ENCODE data around the gene ITGB2. TPM values are rescaled to one million over a fixed set of nuclear protein-coding genes. Genes with fewer than 3 reads are reported as not detected.

ITGB2 gene
- total RNA-seq, 1 experiment from 2014 or later = 1.5 TPM

GRCh38 chr21:44955798-44956175 is 35.1 kb upstream of the ITGB2 start:
- intact Hi-C loops (cut with micrococcal nuclease) = no loop called here
- no peak for DNase-seq (ENCODE audit: low read depth, low spot score)
- ChIA-PET CTCF (interaction anchor here (1.1 kb wide), 1 partner anchor 173 kb away, joined by 3 read pairs; no protein-coding TSS in a partner anchor), RAD21 (ENCODE audit: low non-redundant PET in 1 of 2, low total read pairs in 2 of 2, uncharacterized antibody in 2 of 2, unreplicated experiment in 2 of 2) (no interaction called here), POLR2A (no interaction called here)
- no peaks in the 10 kb centered on the region for H4K20me1 ChIP-seq (ENCODE audit: insufficient read depth)
- H3K4me3 ChIP-seq (replicated peaks in 1 of 2; ENCODE audit: low read depth in 1 of 2, low read length in 2 of 2) = no peak overlapping the region
- H3K27ac ChIP-seq (ENCODE audit: low read depth, low read length) = no peak overlapping the region
- no peak overlapping the region for H3K4me2 ChIP-seq (ENCODE audit: low read length)
- no peaks in the 10 kb centered on the region for H3K27me3 ChIP-seq (ENCODE audit: insufficient read depth, low read length)
- no TSS peak for BruUV-seq (replicated peaks)
- no peaks in the 10 kb centered on the region for H3K9me3 ChIP-seq (ENCODE audit: control insufficient read depth in 1 of 2, insufficient read depth in 1 of 2, low read depth in 1 of 2, low read length in 2 of 2)
- H3K9ac ChIP-seq (ENCODE audit: low read length) = no peak overlapping the region
- no peak overlapping the region for H2AFZ ChIP-seq (ENCODE audit: low read depth, low read length, poor library complexity, severe bottlenecking)
- ATAC-seq = no peak
- H3K79me2 ChIP-seq (ENCODE audit: insufficient read depth, low read length) = peaks cover 86% of the 10 kb centered on the region
- TF ChIP-seq ATF3 (IDR thresholded peaks at IDR 0.05) (no peak), EZH2phosphoT487 (IDR thresholded peaks at IDR 0.05; ENCODE audit: borderline replicate concordance) (no peak), CTCF (IDR thresholded peaks at IDR 0.05 in 2 of 3, conservative IDR thresholded peaks at IDR 0.05 in 1 of 3; ENCODE audit: borderline replicate concordance in 1 of 3, insufficient read depth in 1 of 3, low read depth in 2 of 3, low read length in 2 of 3) (no peak), POLR2AphosphoS5 (IDR thresholded peaks at IDR 0.05; ENCODE audit: low read depth, low read length) (no peak), TCF7L2 (IDR thresholded peaks at IDR 0.05; ENCODE audit: borderline replicate concordance, extremely low read depth, insufficient read depth, insufficient read length) (no peak), YY1 (IDR thresholded peaks at IDR 0.05; ENCODE audit: extremely low read depth, insufficient replicate concordance, low read depth, low read length) (no peak), SIN3A (IDR thresholded peaks at IDR 0.05; ENCODE audit: low read depth) (no peak), RAD21 (IDR thresholded peaks at IDR 0.05; ENCODE audit: low read depth) (no peak), POLR2A (IDR thresholded peaks at IDR 0.05; ENCODE audit: borderline replicate concordance, extremely low read depth, insufficient read depth, insufficient read length) (no peak), EGR1 (IDR thresholded peaks at IDR 0.05; ENCODE audit: low read depth) (no peak), FOSL1 (IDR thresholded peaks at IDR 0.05; ENCODE audit: low read depth) (no peak), SRF (IDR thresholded peaks at IDR 0.05; ENCODE audit: low read depth) (no peak), ZFX (IDR thresholded peaks at IDR 0.05) (no peak), SP1 (IDR thresholded peaks at IDR 0.05; ENCODE audit: low read depth) (no peak)
- H3K4me1 ChIP-seq (ENCODE audit: control insufficient read depth in 1 of 2, insufficient read depth in 2 of 2, low read length in 2 of 2) = no peaks in the 10 kb centered on the region
- peaks cover 9 to 24% of the 10 kb centered on the region in 2 experiments; a peak in 3 of 4 replicates for H3K36me3 ChIP-seq (ENCODE audit: control insufficient read depth in 1 of 2, insufficient read depth in 2 of 2, low read length in 2 of 2)
- no peaks in the 10 kb centered on the region for H3K9me2 ChIP-seq (ENCODE audit: insufficient read depth)
